GM21723 (cell line): ENCODE results near the gene TUBGCP6.

Experiments used
- ATAC-seq: cut with Tn5 transposase; IDR thresholded peaks from one replicate; pipeline ENCODE4 v1.9.1; 2021; ENCODE audit warnings: mild to moderate bottlenecking, moderate library complexity; ENCODE audit not compliant: unreplicated experiment

TUBGCP6 gene

GRCh38 chr22:50198624-50199017, 46.2 kb downstream of the TUBGCP6 start:
- no peak for ATAC-seq

GRCh38 chr22:50197856-50198623, 46.8 kb downstream of the TUBGCP6 start:
- ATAC-seq = no peak

- no peak for ATAC-seq
Observed at GRCh38 chr22:50197000-50197800, 47.6 kb downstream of the TUBGCP6 start.

GRCh38 chr22:50196256-50196655, 48.6 kb downstream of the TUBGCP6 start:
- ATAC-seq = no peak

GRCh38 chr22:50194037-50194805, 50.6 kb downstream of the TUBGCP6 start:
- ATAC-seq = no peak

- ATAC-seq = no peak
Observed at GRCh38 chr22:50193621-50194020, 51.2 kb downstream of the TUBGCP6 start.

GRCh38 chr22:50192436-50193204, 52.2 kb downstream of the TUBGCP6 start:
- ATAC-seq = no peak

- ATAC-seq = no peak
Observed at GRCh38 chr22:50190941-50191741, 53.7 kb downstream of the TUBGCP6 start.

GRCh38 chr22:50190182-50190940, 54.5 kb downstream of the TUBGCP6 start:
- ATAC-seq = peak; percentile 43

GRCh38 chr22:50189849-50190181, 55.0 kb downstream of the TUBGCP6 start:
- no peak for ATAC-seq

GRCh38 chr22:50189184-50189848, 55.5 kb downstream of the TUBGCP6 start:
- no peak for ATAC-seq

GRCh38 chr22:50188356-50188755, 56.5 kb downstream of the TUBGCP6 start:
- no peak for ATAC-seq

- no peak for ATAC-seq
Observed at GRCh38 chr22:50186761-50187523, 57.9 kb downstream of the TUBGCP6 start.

- no peak for ATAC-seq
Observed at GRCh38 chr22:50186181-50186714, 58.6 kb downstream of the TUBGCP6 start.

GRCh38 chr22:50185375-50186087, 59.3 kb downstream of the TUBGCP6 start, which contains the start of gene TRABD:
TRABD (plus strand) TSS chr22:50185913; CDS start chr22:50193061, 7,148 bp downstream.
- ATAC-seq = peak; percentile 43

- no peak for ATAC-seq
Observed at GRCh38 chr22:50184902-50185374, 59.9 kb downstream of the TUBGCP6 start.
